Pons (tissue), 1 donor: ENCODE data around the gene SCIN.
"Not testable (repeated sequence)": the region's sequence is repeated elsewhere in the genome, so short reads cannot be mapped to it uniquely, and the experiment has no call there.

Experiments used
- DNase-seq: peaks from one replicate; pipeline ENCODE4 v3.0.0-alpha.2; 2016; ENCODE audit warnings: low spot score

The SCIN gene

GRCh38 chr7:12687718-12688171 is 117.2 kb downstream of the SCIN start:
- no peak for DNase-seq

DNA sequence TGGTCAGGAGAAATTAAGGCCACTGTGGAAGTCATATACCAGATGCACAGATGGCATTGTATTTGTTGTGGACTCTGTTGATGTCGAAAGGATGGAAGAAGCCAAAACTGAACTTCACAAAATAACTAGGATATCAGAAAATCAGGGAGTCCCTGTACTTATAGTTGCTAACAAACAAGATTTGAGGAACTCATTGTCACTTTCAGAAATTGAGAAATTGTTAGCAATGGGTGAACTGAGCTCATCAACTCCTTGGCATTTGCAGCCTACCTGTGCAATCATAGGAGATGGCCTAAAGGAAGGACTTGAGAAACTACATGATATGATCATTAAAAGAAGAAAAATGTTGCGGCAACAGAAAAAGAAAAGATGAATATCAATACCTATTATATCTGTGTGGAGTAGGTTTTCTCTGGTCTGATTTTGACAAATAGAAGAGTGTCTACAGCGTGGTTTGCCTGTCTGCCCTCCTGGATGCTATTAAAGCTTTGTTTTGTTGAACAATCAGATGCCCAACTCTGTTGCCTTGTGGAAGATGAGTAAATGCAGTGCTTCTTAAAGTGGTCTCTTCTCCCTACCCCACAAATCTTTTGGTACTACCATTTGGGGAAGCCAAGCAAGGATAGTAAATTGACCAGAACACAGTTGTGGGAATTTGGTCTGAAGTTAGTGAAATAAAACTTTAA is 118.1 kb downstream of the SCIN start:
- DNase-seq, result not testable (repeated sequence)

DNA sequence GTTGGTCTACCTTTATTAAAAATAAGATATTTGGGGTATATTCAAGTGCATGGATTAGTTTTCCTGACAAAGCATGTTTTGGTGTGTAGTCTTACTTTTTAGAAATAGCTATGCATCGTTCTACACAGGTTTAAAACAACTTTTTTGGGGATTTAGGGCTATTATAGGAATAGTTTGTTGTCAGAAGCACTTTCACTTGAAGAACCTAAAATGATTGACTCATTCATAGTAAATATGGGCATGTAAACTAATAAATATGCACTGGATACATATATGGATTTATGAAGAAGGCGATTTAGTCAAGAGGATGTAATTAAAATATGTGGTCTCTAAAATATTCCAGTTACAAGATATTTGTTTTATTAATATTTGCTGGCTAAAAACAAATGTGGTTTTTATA is 118.9 kb downstream of the SCIN start:
- no peak for DNase-seq

GRCh38 chr7:12690041-12690878 is 119.7 kb downstream of the SCIN start:
- no peak for DNase-seq

DNA sequence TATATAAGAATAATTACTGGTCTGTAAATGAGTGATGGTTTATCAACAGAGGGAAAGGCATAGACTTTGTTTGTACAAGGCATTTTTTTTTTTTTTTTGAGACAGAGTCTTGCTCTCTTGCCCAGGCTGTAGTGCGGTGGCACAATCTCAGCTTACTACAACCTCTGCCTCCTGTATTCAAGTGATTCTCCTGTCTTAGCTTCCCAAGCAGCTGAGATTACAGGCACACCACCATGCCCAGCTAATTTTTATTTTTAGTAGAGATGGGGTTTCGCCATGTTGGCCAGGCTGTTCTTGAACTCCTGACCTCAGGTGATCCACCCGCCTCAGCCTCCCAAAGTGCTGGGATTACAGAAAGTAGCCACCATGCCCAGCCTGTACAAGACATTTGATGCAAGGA is 120.9 kb downstream of the SCIN start:
- not testable (repeated sequence) for DNase-seq

DNA sequence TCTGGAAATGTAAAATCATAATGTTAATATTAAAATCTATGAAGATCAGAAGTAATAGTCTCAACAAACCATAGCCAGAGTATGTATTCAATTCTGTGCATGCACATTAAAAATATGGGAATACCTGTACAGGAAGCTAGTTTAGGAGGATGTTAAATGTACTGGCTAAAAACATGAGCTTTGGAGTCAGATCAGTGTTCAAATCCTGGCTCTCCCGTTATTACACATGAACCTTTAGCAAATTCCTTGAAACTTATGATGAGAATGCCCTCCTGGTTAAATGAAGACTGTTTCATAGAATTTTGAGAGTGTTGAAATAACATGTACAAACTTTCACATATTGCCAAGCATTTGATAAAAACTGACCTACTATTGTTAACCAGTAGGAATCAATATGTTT is 121.5 kb downstream of the SCIN start:
- DNase-seq, result no peak

- DNase-seq, result no peak
These were observed 122.1 kb downstream of the SCIN start for GRCh38 chr7:12692479-12693259.

GRCh38 chr7:12694817-12695216 is 124.3 kb downstream of the SCIN start:
- no peak for DNase-seq

DNA sequence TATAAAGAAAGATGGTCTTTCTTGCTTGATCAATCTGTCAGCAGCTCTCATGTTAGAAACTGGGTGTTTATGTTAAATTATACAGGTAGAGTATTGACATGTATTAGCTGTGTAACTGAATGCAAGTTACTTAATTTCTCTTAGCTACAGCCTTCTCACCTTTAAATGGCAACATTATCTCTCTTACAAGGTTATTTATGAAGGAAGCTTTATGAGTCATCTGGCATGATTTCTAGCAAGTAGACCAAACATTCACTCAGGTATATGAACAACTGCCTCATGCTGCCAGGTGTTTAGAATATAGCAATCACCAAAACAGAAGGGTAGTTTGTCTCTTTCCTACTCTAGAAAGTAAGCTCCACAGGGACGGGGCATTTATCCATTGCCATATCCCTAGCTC is 125.4 kb downstream of the SCIN start:
- no peak for DNase-seq

DNA sequence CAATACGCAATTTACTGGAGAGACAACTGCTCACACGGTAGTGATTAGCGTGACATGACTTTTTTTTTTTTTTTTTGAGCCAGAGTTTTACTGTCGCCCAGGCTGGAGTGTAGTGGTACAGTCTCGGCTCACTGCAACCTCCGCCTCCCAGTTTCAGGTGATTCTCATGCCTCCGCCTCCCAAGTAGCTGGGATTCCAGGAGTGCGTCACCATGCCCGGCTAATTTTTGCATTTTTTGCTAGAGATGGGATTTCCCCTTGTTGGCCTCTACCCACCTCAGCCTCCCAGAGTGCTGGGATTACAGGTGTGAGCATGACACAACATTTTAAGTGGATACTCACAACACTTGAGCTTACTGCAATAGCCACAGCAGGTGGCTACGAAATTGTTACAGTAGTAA is 128.8 kb downstream of the SCIN start:
- no peak for DNase-seq

- DNase-seq, result no peak
These were observed 130.9 kb downstream of the SCIN start for GRCh38 chr7:12701433-12701832.

- DNase-seq, result no peak
These were observed 133.4 kb downstream of the SCIN start for GRCh38 chr7:12703881-12704280.

GRCh38 chr7:12705878-12706277 is 135.4 kb downstream of the SCIN start:
- no peak for DNase-seq

DNA sequence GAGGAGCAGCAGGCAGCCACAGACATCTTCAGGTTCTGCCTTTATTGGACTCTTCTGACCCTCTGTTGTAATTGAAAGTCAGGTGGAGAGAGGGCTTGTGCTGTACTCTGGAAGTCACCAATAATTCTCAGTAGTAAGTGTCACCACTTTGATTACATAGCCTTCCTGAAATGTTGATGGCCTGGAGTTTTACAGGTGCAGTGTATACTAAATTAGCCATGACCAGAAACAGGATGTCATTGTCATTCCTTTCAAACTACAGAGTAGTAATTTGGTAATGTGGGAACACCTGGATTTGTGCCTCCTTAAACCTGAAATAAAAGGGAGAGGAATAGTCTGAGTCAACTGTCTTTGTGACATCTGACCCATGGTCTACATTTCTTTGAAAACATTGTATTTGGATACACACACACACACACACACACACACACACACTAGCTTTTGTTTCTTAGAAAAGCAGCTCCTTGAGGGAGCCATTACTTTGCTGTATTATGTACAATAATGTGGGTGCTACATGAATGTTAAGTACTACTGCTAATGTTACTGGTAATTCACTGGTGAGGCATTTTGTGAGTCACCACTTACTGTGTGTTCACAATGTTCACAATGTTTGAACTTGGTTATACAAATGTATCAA is 136.5 kb downstream of the SCIN start:
- DNase-seq, result no peak

- DNase-seq, result no peak
These were observed 137.8 kb downstream of the SCIN start for GRCh38 chr7:12708314-12708713.
